Adrenal gland (tissue), 12 donors: Measurements from ENCODE around the gene ODAD4. TPM values are rescaled to one million over a fixed set of nuclear protein-coding genes. Genes with fewer than 3 reads are reported as not detected.
A peak's percentile ranks its signal among the peaks of the same experiment; 100 is the strongest.

Experiments used
- DNase-seq, 7 donors: peaks; one replicate each; pipeline ENCODE4 v3.0.0-alpha.2; 2019 to 2020
- H3K27ac ChIP-seq, 5 donors: fragments of 200-600 bp; sonication (generic) in 4 of 5; 1 replicate in 3 of 5; 2 replicates in 2 of 5; pipeline versions ENCODE4 v1.5.1 to v1.8.0; 2016 to 2020; ENCODE audit warnings: mild to moderate bottlenecking in 1 of 5
- H3K27me3 ChIP-seq: fragments of 200-600 bp; 2 replicates; pipeline ENCODE4 v1.8.0; 2021
- H3K36me3 ChIP-seq, 2 donors: fragments of 200-600 bp; replicated peaks in 1 of 2; 1 replicate in 1 of 2; 2 replicates in 1 of 2; pipeline versions ENCODE4 v1.5.1 to v1.8.0; 2018 to 2022
- H3K4me1 ChIP-seq, 2 donors: fragments of 200-600 bp; replicated peaks in 1 of 2; 1 replicate in 1 of 2; 2 replicates in 1 of 2; pipeline versions ENCODE4 v1.5.1 to v1.8.0; 2018 to 2021
- H3K4me3 ChIP-seq, 4 donors: fragments of 200-600 bp; sonication (generic) in 3 of 4; one replicate each; pipeline ENCODE4 v1.5.1; 2016 to 2018
- H3K9me3 ChIP-seq, 3 donors: fragments of 200-600 bp; sonication (generic) in 1 of 3; replicated peaks in 1 of 3; 1 replicate in 2 of 3; 2 replicates in 1 of 3; pipeline versions ENCODE4 v1.5.1 to v1.8.0; 2016 to 2021
- POLR2A ChIP-seq, 2 donors: fragments of 450-650 bp; IDR thresholded peaks; one replicate each; pipeline ENCODE4 v1.6.1; 2017; ENCODE audit warnings: antibody characterized with exemption in 2 of 2, mild to moderate bottlenecking in 2 of 2, moderate library complexity in 1 of 2
- WGBS, 4 donors: extraction: QIAGEN DNeasy Blood & Tissue Kit in 2 of 4; methylation state at CpG; one replicate each; pipeline versions ENCODE4 v1.1.5 to v1.1.7; 2013 to 2017; 5-methylcytosine and 5-hydroxymethylcytosine counted together
- intact Hi-C, 2 donors: fragments of 100-400 bp; cut with DNase I; formaldehyde crosslinking; loops; one replicate each; pipeline versions ENCODE4 v1.14.1 to v1.15.0; 2022 to 2023
- polyA plus RNA-seq, 3 donors: library from polyadenylated mRNA; stranded (reverse); fragments of 200-250 nt in 2 of 3; fragments of 350-450 nt in 1 of 3; fragmentation: Illumina TruSeq in 1 of 3; extraction: RNeasy Lipid Tissue Mini Kit (QIAGEN cat#74804) in 1 of 3; gene quantifications; one replicate each; pipeline ENCODE4 v1.2.3, GENCODE V29; 2013 to 2014
- total RNA-seq, 9 donors: library from RNA; depleted of rRNA in 4 of 9; stranded (reverse); fragments of >200 nt in 4 of 9; fragments of 120-200 nt in 1 of 9; fragmentation: NEBNext Ultra II Directional in 1 of 9; extraction: Animal tissue kit (Norgen Biotek cat#: 25700) in 1 of 9; gene quantifications; one replicate each; pipeline versions ENCODE4 v1.1.0 to v1.2.4, GENCODE V29; 2013 to 2023
- TF ChIP-seq, protein P1 (sequence below), 6 experiments: fragments of 450-650 bp in 4 of 6; fragments of 200-600 bp in 2 of 6; sonication (generic) in 1 of 6; IDR thresholded peaks; 1 replicate in 5 of 6; 2 replicates in 1 of 6; pipeline versions ENCODE4 v1.5.1 to v1.8.0; 2016 to 2021; ENCODE audit warnings: antibody characterized with exemption in 6 of 6, mild to moderate bottlenecking in 2 of 6, moderate library complexity in 1 of 6
- donor health status: healthy with polysubstance abuse.
- donor health status: Bipolar disorder and iron deficiency.
- donor health status: DM: yes; HTN: yes; CAD: no.
- donor health status: DM: no; HTN: no; CAD: no.
- donor health status: DM: no; HTN: no; CAD: no.
- donor health status: DM: yes; HTN: yes; CAD: no.

ODAD4 gene
- total and polyA plus RNA-seq, 12 donors: 0.39 to 3.5 (median 0.61) TPM; not detected in 1

DNA sequence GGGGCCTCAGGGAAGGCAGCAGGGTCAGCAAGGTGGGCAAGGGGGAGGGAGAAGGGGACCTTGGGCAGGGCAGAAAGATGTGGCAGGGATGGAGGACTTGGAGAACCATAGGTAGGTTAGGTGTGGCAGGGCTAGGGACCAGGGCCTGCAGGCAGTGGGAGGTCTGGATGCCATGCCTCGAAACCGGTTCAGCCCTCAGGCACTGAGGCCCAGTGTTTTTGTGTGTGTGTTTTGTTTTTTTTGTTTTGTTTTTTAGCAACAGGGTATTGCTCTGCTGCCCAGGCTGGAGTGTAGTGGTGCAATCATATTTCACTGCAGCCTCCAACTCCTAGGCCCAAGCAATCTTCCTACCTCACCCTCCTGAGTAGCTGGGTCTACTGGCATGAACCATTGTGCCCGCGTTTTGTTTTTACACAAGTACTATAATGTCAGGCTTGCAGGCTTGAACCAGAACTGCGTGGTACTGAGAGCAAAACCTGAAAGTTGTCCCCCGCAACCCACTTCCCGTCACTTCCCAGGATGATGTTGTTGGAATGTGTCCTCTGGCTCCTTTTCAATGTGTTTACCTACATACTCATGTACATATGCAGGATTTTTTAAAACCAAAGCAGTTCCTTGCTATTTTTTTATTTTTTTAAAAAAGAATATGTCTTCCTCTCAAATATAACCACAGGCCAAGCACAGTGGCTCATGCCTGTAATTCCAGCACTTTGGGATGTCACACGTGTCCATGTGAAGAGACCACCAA, 12.4 kb downstream of the ODAD4 start:
- 91 to 97% (median 93%) methylated on average over 8 of the region's 8 CpGs for WGBS, 4 donors
- intact Hi-C loops: no loop called here
- H3K4me3 ChIP-seq: no peak overlapping the region
- no peaks in the 10 kb centered on the region for H3K27me3 ChIP-seq
- H3K9me3 ChIP-seq: no peaks in the 10 kb centered on the region
- DNase-seq: no peak
- no peaks in the 10 kb centered on the region for H3K36me3 ChIP-seq
- H3K27ac ChIP-seq: no peak overlapping the region
- no peaks in the 10 kb centered on the region for H3K4me1 ChIP-seq
- no peak for TF ChIP-seq POLR2A (IDR thresholded peaks at IDR 0.05)
- TF ChIP-seq, protein P1, sequence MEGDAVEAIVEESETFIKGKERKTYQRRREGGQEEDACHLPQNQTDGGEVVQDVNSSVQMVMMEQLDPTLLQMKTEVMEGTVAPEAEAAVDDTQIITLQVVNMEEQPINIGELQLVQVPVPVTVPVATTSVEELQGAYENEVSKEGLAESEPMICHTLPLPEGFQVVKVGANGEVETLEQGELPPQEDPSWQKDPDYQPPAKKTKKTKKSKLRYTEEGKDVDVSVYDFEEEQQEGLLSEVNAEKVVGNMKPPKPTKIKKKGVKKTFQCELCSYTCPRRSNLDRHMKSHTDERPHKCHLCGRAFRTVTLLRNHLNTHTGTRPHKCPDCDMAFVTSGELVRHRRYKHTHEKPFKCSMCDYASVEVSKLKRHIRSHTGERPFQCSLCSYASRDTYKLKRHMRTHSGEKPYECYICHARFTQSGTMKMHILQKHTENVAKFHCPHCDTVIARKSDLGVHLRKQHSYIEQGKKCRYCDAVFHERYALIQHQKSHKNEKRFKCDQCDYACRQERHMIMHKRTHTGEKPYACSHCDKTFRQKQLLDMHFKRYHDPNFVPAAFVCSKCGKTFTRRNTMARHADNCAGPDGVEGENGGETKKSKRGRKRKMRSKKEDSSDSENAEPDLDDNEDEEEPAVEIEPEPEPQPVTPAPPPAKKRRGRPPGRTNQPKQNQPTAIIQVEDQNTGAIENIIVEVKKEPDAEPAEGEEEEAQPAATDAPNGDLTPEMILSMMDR (IDR thresholded peaks at IDR 0.05): no peak

DNA sequence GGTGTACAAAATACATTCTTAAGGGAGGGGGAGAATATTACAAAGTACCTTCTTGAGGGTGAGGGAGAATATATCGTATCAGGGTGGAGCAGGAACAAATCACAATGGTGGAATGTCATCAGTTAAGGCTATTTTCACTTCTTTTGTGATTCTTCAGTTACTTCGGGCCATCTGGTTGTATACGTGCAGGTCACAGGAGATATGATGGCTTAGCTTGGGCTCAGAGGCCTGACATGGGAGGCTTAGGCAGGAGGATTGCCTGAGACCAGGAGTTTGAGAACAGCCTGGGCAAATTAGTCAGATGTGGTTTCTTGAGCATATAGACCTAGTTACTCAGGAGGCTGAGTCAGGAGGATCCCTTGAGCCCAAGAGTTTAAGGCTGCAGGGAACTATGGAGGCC, 13.1 kb downstream of the ODAD4 start:
- Histone ChIP-seq H3K27ac (no peak overlapping the region), H3K9me3 (no peaks in the 10 kb centered on the region), H3K36me3 (no peaks in the 10 kb centered on the region), H3K27me3 (no peaks in the 10 kb centered on the region), H3K4me1 (no peaks in the 10 kb centered on the region), H3K4me3 (no peak overlapping the region)
- no peak for TF ChIP-seq POLR2A (IDR thresholded peaks at IDR 0.05)
- TF ChIP-seq, protein P1 (IDR thresholded peaks at IDR 0.05): no peak
- DNase-seq: no peak
- intact Hi-C loops: no loop called here
- 87 to 95% (median 93%) methylated on average over 3 of the region's 3 CpGs for WGBS, 4 donors

DNA sequence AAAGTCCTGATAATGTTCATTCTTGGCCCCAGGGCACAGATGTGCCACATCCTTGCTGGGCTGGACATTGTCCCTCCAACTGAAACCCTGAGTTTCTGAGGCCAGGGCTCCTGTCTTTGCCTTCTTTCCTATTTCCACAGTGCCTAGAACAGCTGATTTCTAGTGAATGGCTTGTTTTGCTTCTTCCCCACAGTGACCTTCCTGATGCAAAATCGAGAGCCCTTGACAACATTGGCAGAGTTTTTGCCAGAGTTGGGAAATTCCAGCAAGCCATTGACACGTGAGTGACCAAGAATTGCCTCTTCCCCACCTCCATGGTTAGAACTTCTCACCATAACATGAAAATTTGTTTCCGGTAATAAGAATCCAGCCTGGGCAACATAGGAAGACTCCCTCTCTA, 14.5 kb downstream of the ODAD4 start:
- 42 to 64% (median 48%) methylated on average over 3 of the region's 3 CpGs for WGBS, 4 donors
- intact Hi-C loops: no loop called here

DNA sequence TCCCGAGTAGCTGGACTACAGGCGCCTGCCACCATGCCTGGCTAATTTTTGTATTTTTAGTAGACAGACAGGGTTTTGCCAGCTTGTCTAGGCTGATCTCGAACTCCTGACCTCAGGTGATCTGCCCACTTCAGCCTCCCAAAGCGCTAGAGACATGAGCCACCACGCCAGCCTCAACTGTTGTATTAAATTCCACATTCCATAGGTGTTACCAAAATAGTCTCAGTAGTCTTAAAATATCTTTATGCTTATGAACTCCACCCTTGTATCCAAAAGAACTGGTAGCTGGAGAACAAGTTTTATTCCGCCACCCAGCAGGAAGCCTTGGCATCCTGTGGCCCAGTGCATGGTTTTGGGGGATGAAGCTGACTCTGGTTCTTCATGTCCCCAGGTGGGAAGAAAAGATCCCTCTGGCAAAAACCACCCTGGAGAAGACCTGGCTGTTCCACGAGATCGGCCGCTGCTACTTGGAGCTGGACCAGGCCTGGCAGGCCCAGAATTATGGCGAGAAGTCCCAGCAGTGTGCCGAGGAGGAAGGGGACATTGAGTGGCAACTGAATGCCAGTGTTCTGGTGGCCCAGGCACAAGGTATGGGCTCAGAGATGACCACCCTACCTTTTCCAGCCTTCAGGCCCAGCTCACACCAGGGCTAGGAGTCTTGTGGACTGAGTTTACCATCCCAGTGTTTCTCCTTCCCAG, 18.5 kb downstream of the ODAD4 start:
- WGBS, 4 donors: 75 to 89% (median 85%) methylated on average over 8 to 11 of the region's 11 CpGs
- no peak for TF ChIP-seq POLR2A (IDR thresholded peaks at IDR 0.05)
- TF ChIP-seq, protein P1 (IDR thresholded peaks at IDR 0.05): no peak

More for the DNA sequence above, 14.5 kb downstream of the ODAD4 start:
- H3K9me3 ChIP-seq: no peaks in the 10 kb centered on the region
- H3K4me1 ChIP-seq: no peaks in the 10 kb centered on the region
- H3K36me3 ChIP-seq: no peaks in the 10 kb centered on the region
- peak in 2 of 7 donors; percentile 48 to 56 for DNase-seq
- no peak for TF ChIP-seq POLR2A (IDR thresholded peaks at IDR 0.05)
- TF ChIP-seq, protein P1 (IDR thresholded peaks at IDR 0.05): no peak
- H3K4me3 ChIP-seq: no peak overlapping the region
- H3K27me3 ChIP-seq: no peaks in the 10 kb centered on the region
- no peak overlapping the region for H3K27ac ChIP-seq

More for the DNA sequence above, 18.5 kb downstream of the ODAD4 start:
- intact Hi-C loops: no loop called here
- DNase-seq: no peak
- no peak overlapping the region for H3K27ac ChIP-seq
- H3K27me3 ChIP-seq: no peaks in the 10 kb centered on the region
- H3K4me3 ChIP-seq: no peak overlapping the region
- H3K4me1 ChIP-seq: no peaks in the 10 kb centered on the region
- no peaks in the 10 kb centered on the region for H3K36me3 ChIP-seq
- H3K9me3 ChIP-seq: no peaks in the 10 kb centered on the region
